HEK293T (cell line): Measurements from ENCODE around the gene DUSP12.

Experiments used
- ARNT ChIP-seq: fragments of 450-650 bp; IDR thresholded peaks from 2 replicates; pipeline ENCODE4 v1.6.1; 2017; ENCODE audit warnings: mild to moderate bottlenecking
- BHLHE40 ChIP-seq: fragments of 450-650 bp; IDR thresholded peaks from 2 replicates; pipeline ENCODE4 v1.6.1; 2016; ENCODE audit warnings: mild to moderate bottlenecking, moderate library complexity, borderline replicate concordance
- ELF4 ChIP-seq: fragments of 450-650 bp; IDR thresholded peaks from 2 replicates; pipeline ENCODE4 v1.6.1; 2017; ENCODE audit warnings: antibody characterized with exemption
- FOXA1 ChIP-seq: fragments of 450-650 bp; IDR thresholded peaks from 2 replicates; pipeline ENCODE4 v1.6.1; 2016; ENCODE audit warnings: mild to moderate bottlenecking
- FOXK2 ChIP-seq: fragments of 450-650 bp; IDR thresholded peaks from 2 replicates; pipeline ENCODE4 v1.6.1; 2016; ENCODE audit warnings: mild to moderate bottlenecking
- FOXM1 ChIP-seq: fragments of 450-650 bp; IDR thresholded peaks from 2 replicates; pipeline ENCODE4 v1.6.1; 2017; ENCODE audit warnings: mild to moderate bottlenecking, borderline replicate concordance
- HDGF ChIP-seq: fragments of 450-650 bp; IDR thresholded peaks from 2 replicates; pipeline ENCODE4 v1.6.1; 2017; ENCODE audit warnings: antibody characterized with exemption, borderline replicate concordance
- LEF1 ChIP-seq: fragments of 450-650 bp; IDR thresholded peaks from 2 replicates; pipeline ENCODE4 v1.6.1; 2017; ENCODE audit warnings: mild to moderate bottlenecking, borderline replicate concordance
- NFRKB ChIP-seq: fragments of 450-650 bp; IDR thresholded peaks from 2 replicates; pipeline ENCODE4 v1.6.1; 2016; ENCODE audit warnings: mild to moderate bottlenecking, moderate library complexity
- PKNOX1 ChIP-seq: fragments of 450-650 bp; IDR thresholded peaks from 2 replicates; pipeline ENCODE4 v1.6.1; 2016
- SP1 ChIP-seq: fragments of 450-650 bp; IDR thresholded peaks from 2 replicates; pipeline ENCODE4 v1.6.1; 2017
- SUZ12 ChIP-seq: fragments of 450-650 bp; IDR thresholded peaks from 2 replicates; pipeline ENCODE4 v1.6.1; 2016; ENCODE audit warnings: mild to moderate bottlenecking
- TARDBP ChIP-seq: fragments of 450-650 bp; IDR thresholded peaks from 2 replicates; pipeline ENCODE4 v1.6.1; 2016
- ZNF384 ChIP-seq: fragments of 450-650 bp; IDR thresholded peaks from 2 replicates; pipeline ENCODE4 v1.6.1; 2016

DNA sequence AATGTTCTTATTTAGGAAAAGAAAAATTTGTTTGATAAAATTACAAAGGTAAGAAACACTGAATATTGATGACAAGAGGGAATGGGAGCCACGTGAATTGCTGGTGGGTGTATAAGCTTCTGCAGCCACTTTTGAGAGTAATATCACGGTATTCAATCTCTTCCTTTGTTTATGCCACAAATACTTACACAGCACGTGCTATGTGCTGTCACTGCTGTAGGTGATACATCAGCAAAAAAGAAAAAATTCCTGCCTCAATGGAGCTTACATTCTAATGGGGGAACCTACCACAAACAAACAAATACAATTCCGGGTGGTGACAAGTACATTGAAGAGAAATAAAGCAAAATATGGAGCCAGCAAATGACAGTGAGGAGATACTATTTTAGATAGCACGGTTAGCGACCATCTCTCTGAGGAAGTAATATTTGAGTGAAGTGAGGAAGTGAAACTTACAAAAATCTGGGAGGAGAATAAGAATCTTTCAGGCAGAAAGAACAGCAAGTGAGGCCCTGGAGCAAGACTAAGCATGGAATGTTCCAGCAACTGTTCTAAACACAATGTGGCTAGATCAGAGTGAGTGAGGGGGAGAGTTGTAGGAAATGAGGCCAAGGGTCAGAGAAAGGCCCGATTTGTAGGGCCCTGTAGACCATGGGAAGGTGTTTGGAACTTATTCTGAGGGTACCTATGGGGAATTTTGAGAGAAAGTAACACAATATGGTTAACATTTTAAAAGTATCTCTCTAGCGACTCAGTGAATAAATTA, 30.8 kb upstream of the DUSP12 start:
- TF ChIP-seq LEF1: no peak
- no peak for TF ChIP-seq SP1
- TF ChIP-seq PKNOX1: no peak
- TF ChIP-seq FOXK2: no peak
- TF ChIP-seq SUZ12: no peak
- no peak for TF ChIP-seq TARDBP
- no peak for TF ChIP-seq NFRKB
- TF ChIP-seq HDGF: no peak
- no peak for TF ChIP-seq BHLHE40
- no peak for TF ChIP-seq FOXM1
- TF ChIP-seq ARNT: no peak
- no peak for TF ChIP-seq FOXA1
- TF ChIP-seq ZNF384: no peak
- no peak for TF ChIP-seq ELF4
